HepG2 (cell line): ENCODE results near the gene TUG1. TPM values are rescaled to one million over a fixed set of nuclear protein-coding genes. Genes with fewer than 3 reads are reported as not detected.
A peak's percentile ranks its signal among the peaks of the same experiment; 100 is the strongest.

Experiments
- ATAC-seq: fragments of 200-7000 bp; cut with Tn5 transposase; 3 replicates; pipeline ENCODE4 v1.9.1; 2020; ENCODE audit warnings: mild to moderate bottlenecking, moderate library complexity
- BruUV-seq: library from RNA; stranded (reverse); fragments of 400-500 nt; replicated peaks from 2 replicates; lab custom pipeline; 2021; lab: Mats Ljungman, UMichigan
- CTCF ChIA-PET: fragments of 300-600 bp; formaldehyde crosslinking; extraction: SDS; loops from one replicate; lab custom pipeline; 2021; ENCODE audit warnings: low total read pairs, inconsistent platforms, low intra/inter-chr PET ratio; lab: Yijun Ruan, JAX
- POLR2A ChIA-PET: fragments of 350-600 bp; sonication (Branson Sonifier 250); formaldehyde crosslinking; loops from one replicate; lab custom pipeline; 2020; ENCODE audit warnings: antibody characterized with exemption, inconsistent platforms; lab: Yijun Ruan, JAX
- DNase-seq: peaks from one replicate; pipeline ENCODE4 v3.0.0-alpha.2; 2015; ENCODE audit warnings: low spot score
- FAIRE-seq: peaks from 3 replicates; lab custom pipeline; 2011; peaks lifted over from hg19 to GRCh38; lab: Jason Lieb, UNC
- H2AFZ ChIP-seq: one replicate; pipeline ENCODE4 v1.6.1; 2011; ENCODE audit warnings: low read length, inconsistent platforms
- H3K27ac ChIP-seq: fragments of 300-600 bp; 3 replicates; pipeline ENCODE4 v1.8.0; 2011; ENCODE audit warnings: mixed run types, mild to moderate bottlenecking, mixed read lengths, low read length, inconsistent platforms; ENCODE audit not compliant: insufficient read depth; ENCODE audit errors: extremely low read length
- H3K27me3 ChIP-seq, 2 experiments: fragments of 200-600 bp in 1 of 2; 2 replicates in 1 of 2; 3 replicates in 1 of 2; pipeline versions ENCODE4 v1.6.0 to v1.8.0; 2011; ENCODE audit warnings: low read length in 2 of 2, mild to moderate bottlenecking in 2 of 2, moderate library complexity in 2 of 2, inconsistent platforms in 1 of 2; ENCODE audit not compliant: insufficient read depth in 2 of 2, control insufficient read depth in 1 of 2
- H3K36me3 ChIP-seq, 2 experiments: fragments of 200-600 bp in 1 of 2; replicated peaks in 1 of 2; 2 replicates in 1 of 2; 3 replicates in 1 of 2; pipeline versions ENCODE4 v1.5.1 to v1.8.0; 2011; ENCODE audit warnings: low read length in 2 of 2, inconsistent platforms in 1 of 2; ENCODE audit not compliant: insufficient read depth in 2 of 2, control insufficient read depth in 1 of 2
- H3K4me1 ChIP-seq: 2 replicates; pipeline ENCODE4 v1.5.1; 2012; ENCODE audit warnings: low read length, inconsistent platforms; ENCODE audit not compliant: insufficient read depth
- H3K4me2 ChIP-seq: 2 replicates; pipeline ENCODE4 v1.6.0; 2011; ENCODE audit warnings: low read depth, low read length, inconsistent platforms
- H3K4me3 ChIP-seq, 3 experiments: fragments of 200-600 bp in 1 of 3; sonication (generic), shearing (Covaris generic) in 1 of 3; replicated peaks in 1 of 3; 2 replicates each; pipeline ENCODE4 v1.5.1; 2011 to 2016; ENCODE audit warnings: low read length in 3 of 3, inconsistent platforms in 2 of 3, low read depth in 2 of 3, mild to moderate bottlenecking in 2 of 3, control low read depth in 1 of 3, mixed read lengths in 1 of 3; ENCODE audit not compliant: insufficient read depth in 1 of 3
- H3K79me2 ChIP-seq: one replicate; pipeline ENCODE4 v1.6.1; 2011; ENCODE audit warnings: low read length, inconsistent platforms; ENCODE audit not compliant: insufficient read depth
- H3K9ac ChIP-seq: 2 replicates; pipeline ENCODE4 v1.6.0; 2011; ENCODE audit warnings: mild to moderate bottlenecking, low read depth, low read length, inconsistent platforms; ENCODE audit not compliant: insufficient read depth
- H3K9me3 ChIP-seq: 2 replicates; pipeline ENCODE4 v1.5.1; 2012; ENCODE audit warnings: mild to moderate bottlenecking, low read length
- H4K20me1 ChIP-seq: 2 replicates; pipeline ENCODE4 v1.6.0; 2011; ENCODE audit warnings: inconsistent platforms, mild to moderate bottlenecking, low read length, moderate library complexity; ENCODE audit not compliant: insufficient read depth
- CREB1 ChIP-seq, 2 experiments: fragments of 450-650 bp in 1 of 2; IDR thresholded peaks; 2 replicates each; pipeline ENCODE4 v1.6.1; 2016 to 2017; ENCODE audit warnings: control low read depth in 1 of 2, mild to moderate bottlenecking in 1 of 2, missing compliant biosample characterization in 1 of 2, missing genetic modification characterization in 1 of 2
- CREM ChIP-seq, 2 experiments: sonication (generic) in 1 of 2; formaldehyde crosslinking in 1 of 2; IDR thresholded peaks; 2 replicates each; pipeline versions ENCODE4 v1.4.0 to v1.6.1; 2016 to 2020; ENCODE audit warnings: antibody characterized with exemption in 1 of 2, mild to moderate bottlenecking in 1 of 2, missing genetic modification reagents in 1 of 2
- FOSL2 ChIP-seq: sonication (generic); formaldehyde crosslinking; IDR thresholded peaks from 2 replicates; pipeline ENCODE4 v1.4.0; 2020; ENCODE audit warnings: missing genetic modification reagents
- FOXA3 ChIP-seq: IDR thresholded peaks from 2 replicates; pipeline ENCODE4 v1.6.1; 2016; ENCODE audit warnings: missing genetic modification reagents, missing compliant biosample characterization
- FOXP1 ChIP-seq, 2 experiments: fragments of 450-650 bp in 1 of 2; IDR thresholded peaks; 2 replicates each; pipeline ENCODE4 v1.6.1; 2017 to 2018; ENCODE audit warnings: antibody characterized with exemption in 1 of 2
- GABPB1 ChIP-seq: IDR thresholded peaks from 2 replicates; pipeline ENCODE4 v1.6.1; 2016; ENCODE audit warnings: mild to moderate bottlenecking, missing genetic modification reagents, moderate library complexity, missing compliant biosample characterization
- HDAC2 ChIP-seq: sonication (generic); formaldehyde crosslinking; IDR thresholded peaks from 2 replicates; pipeline ENCODE4 v1.4.0; 2020; ENCODE audit warnings: missing genetic modification reagents
- HNF4A ChIP-seq: sonication (generic); formaldehyde crosslinking; IDR thresholded peaks from 2 replicates; pipeline ENCODE4 v1.4.0; 2020; ENCODE audit warnings: missing genetic modification reagents
- IRF1 ChIP-seq: sonication (generic); formaldehyde crosslinking; IDR thresholded peaks from 2 replicates; pipeline ENCODE4 v1.4.0; 2020; ENCODE audit warnings: low read depth, mild to moderate bottlenecking, missing genetic modification reagents
- ISL2 ChIP-seq: sonication (generic); formaldehyde crosslinking; IDR thresholded peaks from 2 replicates; pipeline ENCODE4 v1.5.0; 2020; ENCODE audit warnings: missing genetic modification reagents
- PHB2 ChIP-seq: fragments of 450-650 bp; IDR thresholded peaks from 2 replicates; pipeline ENCODE4 v1.6.1; 2018; ENCODE audit not compliant: partially characterized antibody
- SETDB1 ChIP-seq: sonication (generic); formaldehyde crosslinking; IDR thresholded peaks from 2 replicates; pipeline ENCODE4 v1.5.1; 2020; ENCODE audit warnings: missing genetic modification reagents, mild to moderate bottlenecking, borderline replicate concordance
- SOX6 ChIP-seq, 2 experiments: fragments of 450-650 bp in 1 of 2; sonication (generic) in 1 of 2; formaldehyde crosslinking in 1 of 2; IDR thresholded peaks; 2 replicates each; pipeline versions ENCODE4 v1.4.0 to v1.6.1; 2017 to 2020; ENCODE audit warnings: antibody characterized with exemption in 1 of 2, mild to moderate bottlenecking in 1 of 2, missing genetic modification reagents in 1 of 2
- SYNCRIP ChIP-seq: fragments of 200-400 bp; formaldehyde crosslinking; IDR thresholded peaks from 2 replicates; pipeline ENCODE4 v1.6.1; 2018; ENCODE audit warnings: mild to moderate bottlenecking, low read depth, low read length; ENCODE audit not compliant: insufficient read depth
- TEAD2 ChIP-seq: sonication (generic); formaldehyde crosslinking; IDR thresholded peaks from 2 replicates; pipeline ENCODE4 v1.9.0; 2021; ENCODE audit warnings: missing genetic modification reagents
- TFDP1 ChIP-seq: IDR thresholded peaks from 2 replicates; pipeline ENCODE4 v1.6.1; 2016; ENCODE audit warnings: missing compliant biosample characterization, missing genetic modification reagents, borderline replicate concordance
- ZBTB7B ChIP-seq: sonication (generic); formaldehyde crosslinking; IDR thresholded peaks from 2 replicates; pipeline ENCODE4 v1.4.0; 2020; ENCODE audit warnings: missing genetic modification reagents
- ZNF30 ChIP-seq: sonication (generic); formaldehyde crosslinking; IDR thresholded peaks from 2 replicates; pipeline ENCODE4 v1.5.0; 2020; ENCODE audit warnings: mild to moderate bottlenecking, missing genetic modification reagents
- ZNF567 ChIP-seq: sonication (generic); formaldehyde crosslinking; IDR thresholded peaks from 2 replicates; pipeline ENCODE4 v1.8.1; 2023; ENCODE audit warnings: mild to moderate bottlenecking, missing genetic modification reagents, borderline replicate concordance
- ZNF589 ChIP-seq: sonication (generic); formaldehyde crosslinking; conservative IDR thresholded peaks from 2 replicates; pipeline ENCODE4 v1.8.0; 2022; ENCODE audit warnings: mild to moderate bottlenecking, moderate library complexity, missing genetic modification reagents
- ZNF629 ChIP-seq: sonication (generic); formaldehyde crosslinking; conservative IDR thresholded peaks from 2 replicates; pipeline ENCODE4 v1.5.0; 2020; ENCODE audit warnings: missing genetic modification reagents
- ZNF691 ChIP-seq: sonication (generic); formaldehyde crosslinking; IDR thresholded peaks from 2 replicates; pipeline ENCODE4 v1.4.0; 2020; ENCODE audit warnings: missing genetic modification reagents, low read depth, mild to moderate bottlenecking, borderline replicate concordance
- ZNF788 ChIP-seq: sonication (generic); formaldehyde crosslinking; IDR thresholded peaks from 2 replicates; pipeline ENCODE4 v1.5.0; 2020; ENCODE audit warnings: mild to moderate bottlenecking, missing genetic modification reagents, borderline replicate concordance
- WGBS: methylation state at CpG from one replicate; pipeline ENCODE4 v1.1.6; 2017; ENCODE audit warnings: low lambda C conversion rate; 5-methylcytosine and 5-hydroxymethylcytosine counted together
- in situ Hi-C: cut with HindIII; loops from 2 replicates; pipeline ENCODE4 v1.10.0; 2017; ENCODE audit warnings: low pct_unique_long_range_greater_than_20kb; ENCODE audit not compliant: extremely low pct_ligation_motif_present
- intact Hi-C: fragments of 100-400 bp; cut with micrococcal nuclease; formaldehyde crosslinking; loops from one replicate; pipeline ENCODE4 v1.10.0; 2022; ENCODE audit not compliant: unreplicated experiment
- polyA plus RNA-seq, 8 experiments: library from polyadenylated mRNA; depleted of rRNA in 3 of 8; stranded (reverse) in 7 of 8; unstranded in 1 of 8; fragments of >200 nt; fragmentation: Illumina TruSeq in 4 of 8; extraction: Trizol in 4 of 8; gene quantifications; 2 replicates each; pipeline versions ENCODE4 v1.2.1 to v1.2.3, GENCODE V29; 2011 to 2016; ENCODE audit warnings: low read depth in 4 of 8, missing spikeins in 1 of 8, mixed read lengths in 1 of 8; ENCODE audit not compliant: insufficient read depth in 1 of 8
- total RNA-seq, 5 experiments: library from RNA; depleted of rRNA; stranded (reverse); fragments of >200 nt; fragmentation: Illumina TruSeq; extraction: Trizol; gene quantifications; 2 replicates each; pipeline ENCODE4 v1.2.3, GENCODE V29; 2016; ENCODE audit warnings: low read depth in 1 of 5

Gene TUG1
- total and polyA plus RNA-seq, 2 of the 13 experiments (the other 11 are each of a cell fraction or from before 2014, with no cell fraction given) = 35.2 to 122 TPM

- ChIA-PET CTCF (no interaction called here), POLR2A (interaction anchor here (0.7 kb wide), 1 partner anchor 15 kb away, joined by 3 read pairs; the partner anchor contains the start of genes MORC2 and TUG1)
- Histone ChIP-seq H3K9me3 (no peaks in the 10 kb centered on the region), H3K79me2 (no peaks in the 10 kb centered on the region), H3K9ac (no peak overlapping the region), H2AFZ (no peak overlapping the region), H3K4me3 (no peak overlapping the region), H3K4me2 (no peak overlapping the region; the same call in 1 of the 2 replicates), H4K20me1 (no peaks in the 10 kb centered on the region), H3K36me3 (no peaks in the 10 kb centered on the region), H3K27me3 (no peaks in the 10 kb centered on the region; a peak in 1 of 5 replicates), H3K4me1 (peaks cover 46% of the 10 kb centered on the region), H3K27ac (no peak overlapping the region)
- peak; percentile 71 for DNase-seq
- FAIRE-seq = no peak
- intact Hi-C loops (loop anchor here (5.0 kb wide), 1 partner anchor 98 kb away; the partner anchor contains the start of gene SMTN), in situ Hi-C loops (no loop called here)
- WGBS = 13% methylated on average over 2 of the region's 2 CpGs
- no TSS peak for BruUV-seq
- ATAC-seq = peak; percentile 33; the same call in 1 of the 3 replicates
- TF ChIP-seq FOSL2 (peak; percentile 63; the same call in 1 of the 2 replicates), HDAC2 (CRISPR knock-in tag) (no peak), FOXP1 (IDR thresholded peaks at IDR 0.05) (no peak), FOXP1 (CRISPR knock-in tag; IDR thresholded peaks at IDR 0.05) (no peak), HNF4A (CRISPR knock-in tag) (peak; percentile 35; the same call in 1 of the 2 replicates), ISL2 (no peak), ZBTB7B (no peak), IRF1 (CRISPR knock-in tag) (no peak), ZNF30 (CRISPR knock-in tag) (no peak), ZNF589 (no peak), CREM (IDR thresholded peaks at IDR 0.05) (peak; percentile 40; the same call in 1 of the 2 replicates), CREM (CRISPR knock-in tag; IDR thresholded peaks at IDR 0.05) (no peak), TEAD2 (no peak), TFDP1 (CRISPR knock-in tag) (no peak), ZNF691 (no peak), ZNF788 (CRISPR knock-in tag) (no peak), FOXA3 (CRISPR knock-in tag) (0 out of 2 replicates have a peak, but pooled peaks have one; percentile 14), SOX6 (IDR thresholded peaks at IDR 0.05) (no peak), SOX6 (CRISPR knock-in tag; IDR thresholded peaks at IDR 0.05) (peak; percentile 17; the same call in 1 of the 2 replicates), ZNF629 (CRISPR knock-in tag) (no peak), ZNF567 (no peak), CREB1 (IDR thresholded peaks at IDR 0.05) (peak; percentile 74), CREB1 (CRISPR knock-in tag; IDR thresholded peaks at IDR 0.05) (peak; percentile 50), GABPB1 (no peak), SETDB1 (CRISPR knock-in tag) (no peak), PHB2 (no peak), SYNCRIP (no peak)
Measured at GRCh38 chr22:30984317-30984716, 15.3 kb downstream of the TUG1 start.
